Testis (tissue), 2 donors: ENCODE results near the gene NHEJ1.

Experiments used
- CTCF ChIP-seq, 3 experiments: fragments of 450-650 bp in 2 of 3; fragments of 200-600 bp in 1 of 3; sonication (generic) in 1 of 3; IDR thresholded peaks; one replicate each; pipeline ENCODE4 v1.5.1; 2016 to 2019; ENCODE audit warnings: antibody characterized with exemption in 3 of 3, mild to moderate bottlenecking in 2 of 3, moderate library complexity in 1 of 3
- POLR2A ChIP-seq: fragments of 450-650 bp; IDR thresholded peaks from one replicate; pipeline ENCODE4 v1.6.1; 2017; ENCODE audit warnings: antibody characterized with exemption, mild to moderate bottlenecking, moderate library complexity

- TF ChIP-seq CTCF (IDR thresholded peaks at IDR 0.05), result no peak
- no peak for TF ChIP-seq POLR2A
These were observed 133.0 kb downstream of the NHEJ1 start for GRCh38 chr2:219027511-219028055.
